ENCODE data around the gene MGAT2.

The MGAT2 gene

DNA sequence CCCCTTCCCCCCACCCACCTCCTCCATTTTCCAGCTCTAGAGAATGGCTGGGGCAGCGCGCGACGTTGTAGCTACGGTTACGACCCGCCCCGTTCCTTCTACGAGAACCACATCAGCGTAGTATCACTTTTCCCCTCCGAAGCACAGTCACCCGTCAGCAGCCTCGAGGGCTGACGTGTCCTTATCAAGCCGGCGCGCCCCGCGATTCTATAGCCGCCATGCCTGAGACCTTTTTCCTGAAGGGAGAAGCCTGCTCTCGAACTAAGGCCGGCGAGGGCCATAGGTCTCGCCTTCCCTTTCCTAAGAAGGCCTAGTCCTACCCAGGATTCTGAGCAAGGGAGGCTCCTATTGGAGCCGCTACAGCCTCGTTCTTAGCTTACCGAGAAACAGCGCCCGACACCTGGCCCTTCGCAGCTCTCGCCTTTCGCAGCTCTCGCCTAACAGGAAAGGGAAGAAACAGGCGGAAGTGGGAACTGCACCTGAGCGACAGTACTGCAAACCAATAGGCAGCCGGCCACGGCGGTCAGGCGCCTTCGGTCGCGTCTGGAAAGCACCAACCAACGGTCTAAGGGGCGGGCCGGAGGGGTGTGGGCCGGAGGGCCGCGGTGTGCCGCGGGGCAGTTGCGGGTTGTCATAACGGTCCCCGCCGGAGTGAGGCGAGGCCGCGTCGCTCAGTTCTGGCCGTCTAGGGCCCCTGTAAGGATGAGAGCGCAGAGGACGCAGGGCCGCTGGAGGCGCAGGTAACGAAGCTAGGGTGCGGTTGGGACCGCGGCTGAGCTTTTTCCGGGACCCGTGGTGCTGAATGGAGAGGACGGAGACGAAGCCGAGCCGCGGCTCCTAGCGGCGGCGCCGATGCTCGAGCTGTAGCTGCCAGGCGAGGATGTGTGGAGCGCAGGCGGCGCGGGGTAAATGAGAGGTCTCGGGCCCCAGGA lies at the start of gene MGAT2, which contains the start of gene RPL36AL:
MGAT2 (plus strand) TSS at position 618 of the 932 bp plus-strand sequence. CDS start 470 bp downstream, outside the sequence.
RPL36AL (minus strand) TSS at position 445 of the 932 bp plus-strand sequence. CDS start 1,522 bp downstream, outside the sequence.
- peak; percentile 94 for DNase-seq

DNA sequence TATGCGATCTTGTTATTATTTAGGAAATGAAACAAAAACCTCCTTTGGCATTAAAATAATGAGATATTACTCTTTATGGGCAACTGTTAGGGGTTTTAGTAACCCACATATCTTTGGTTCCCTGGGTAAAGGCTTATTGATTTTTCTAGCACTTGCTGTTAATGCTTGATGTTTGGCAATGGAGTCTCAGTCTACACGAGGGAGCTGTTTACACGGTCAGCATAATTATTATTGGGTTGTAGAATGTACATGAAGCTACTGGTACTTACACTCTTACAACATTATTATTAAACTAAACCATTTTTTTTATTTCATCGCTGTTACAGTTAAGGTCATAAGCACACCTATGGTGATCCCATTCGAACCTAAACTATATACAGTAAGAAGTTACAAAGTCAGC lies 46.6 kb upstream of the MGAT2 start:
- no peak for DNase-seq

DNA sequence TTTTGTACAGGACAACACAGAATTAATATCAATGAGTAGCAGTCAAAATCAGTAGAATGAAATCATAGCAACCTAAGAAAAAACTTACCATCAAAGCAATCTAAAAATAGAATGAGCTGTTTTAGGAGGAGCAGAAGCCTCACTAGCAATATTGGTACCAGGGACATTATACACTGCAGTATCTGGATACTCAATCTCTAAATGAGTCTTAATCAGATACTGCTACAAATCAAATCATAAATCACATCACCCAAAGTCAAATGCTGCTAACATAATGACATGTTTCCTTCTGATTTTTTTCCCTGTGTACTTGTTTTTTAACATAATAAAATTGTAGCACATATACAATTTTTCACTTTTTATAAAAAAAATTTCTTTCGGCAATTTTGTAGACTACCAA lies 42.5 kb upstream of the MGAT2 start:
- DNase-seq = no peak

DNA sequence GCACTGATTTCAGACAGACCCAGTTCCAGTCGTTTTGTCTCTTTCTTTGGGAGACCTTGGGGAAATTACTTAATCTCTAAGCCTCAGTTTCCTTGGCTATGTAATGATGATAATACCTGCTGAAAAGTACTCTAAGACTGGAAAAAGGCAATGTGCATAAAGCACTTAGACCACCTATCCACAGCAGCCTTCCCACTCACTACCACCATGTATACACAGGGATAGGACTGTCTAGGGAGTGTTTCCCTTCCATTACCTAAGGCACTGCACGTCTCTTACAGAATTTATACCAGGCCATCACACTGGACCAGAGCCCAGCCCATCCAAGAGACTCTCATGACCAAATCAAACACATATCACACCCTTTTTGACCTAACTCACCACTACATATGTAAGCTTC lies 40.8 kb upstream of the MGAT2 start:
- DNase-seq = no peak

DNA sequence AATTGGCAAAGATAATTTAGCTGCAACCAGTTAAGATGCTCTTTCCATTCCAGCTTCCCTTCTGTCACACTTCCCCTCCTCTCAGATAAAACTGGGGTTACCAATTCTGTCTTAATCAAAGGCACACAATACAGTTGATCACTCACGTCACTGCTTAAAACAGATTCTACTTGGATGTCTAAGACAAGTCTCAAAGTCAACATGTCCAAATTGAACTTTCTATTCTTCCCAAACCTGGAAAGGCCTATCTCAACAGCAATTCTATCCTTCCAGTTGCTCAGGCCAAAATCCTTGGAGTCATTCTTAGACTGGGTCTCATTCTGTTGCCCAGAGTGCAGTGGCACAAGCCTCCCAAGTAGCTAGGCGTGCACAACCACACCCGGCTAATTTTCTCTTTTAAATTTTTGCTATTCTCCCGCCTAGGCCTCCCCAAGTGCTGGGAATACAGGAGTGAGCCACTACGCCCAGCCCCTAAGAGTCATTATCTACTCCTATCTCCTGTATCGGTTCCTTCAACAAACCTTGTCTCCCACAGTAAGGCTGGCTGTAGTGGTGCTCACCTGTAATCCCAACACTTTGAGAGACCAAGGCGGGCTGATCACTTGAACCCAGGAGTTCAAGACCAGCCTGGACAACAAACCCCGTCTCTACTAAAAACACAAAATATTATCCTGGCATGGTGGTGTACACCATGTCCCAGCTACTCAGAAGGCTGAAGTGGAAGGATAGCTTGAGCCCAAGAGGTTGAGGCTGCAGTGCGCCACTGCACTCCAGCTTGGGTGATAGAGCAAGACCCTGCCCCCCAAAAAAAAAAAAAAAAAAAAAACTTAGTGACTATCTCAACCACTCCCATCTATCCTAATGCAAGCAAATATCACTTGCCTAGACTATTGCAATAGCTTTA lies 39.1 kb upstream of the MGAT2 start:
- no peak for DNase-seq

DNA sequence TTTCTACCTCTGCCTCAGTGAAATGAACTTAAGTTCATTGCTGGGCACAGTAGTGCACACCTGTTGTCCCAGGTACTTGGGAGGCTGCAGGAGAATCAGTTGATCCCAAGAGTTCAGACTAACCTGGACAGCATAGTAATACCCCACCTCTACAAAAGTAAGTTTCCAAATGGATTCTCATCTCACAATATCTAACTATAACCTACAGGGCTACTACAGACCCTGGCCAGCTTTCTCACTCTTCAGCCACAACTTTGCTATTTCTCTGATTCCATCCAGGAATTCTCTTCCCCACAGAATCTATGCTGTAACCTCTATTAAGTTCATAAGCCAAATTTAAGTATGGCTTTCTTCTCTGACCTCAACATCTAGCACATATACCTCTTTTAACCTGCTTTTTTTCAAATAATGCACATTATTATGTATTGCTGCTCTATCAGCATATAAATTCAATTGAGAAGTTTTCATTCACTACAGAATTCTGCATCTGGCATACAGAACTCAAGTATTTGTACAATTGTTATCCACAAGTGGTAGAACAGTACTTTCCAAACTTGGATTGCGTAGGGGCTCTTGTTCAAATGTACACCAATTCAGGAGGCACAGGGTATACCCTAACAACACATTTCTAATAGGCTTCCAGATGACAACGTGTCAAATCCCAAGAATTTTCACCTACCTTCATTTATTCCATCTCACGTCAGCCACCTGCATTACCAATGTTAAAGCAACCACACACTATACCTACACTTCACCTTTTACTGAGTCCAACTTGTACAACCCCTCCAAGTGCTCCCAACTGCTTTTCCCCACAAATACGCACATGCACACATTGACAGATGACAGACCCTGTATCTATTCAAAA lies 38.3 kb upstream of the MGAT2 start:
- DNase-seq = no peak

DNA sequence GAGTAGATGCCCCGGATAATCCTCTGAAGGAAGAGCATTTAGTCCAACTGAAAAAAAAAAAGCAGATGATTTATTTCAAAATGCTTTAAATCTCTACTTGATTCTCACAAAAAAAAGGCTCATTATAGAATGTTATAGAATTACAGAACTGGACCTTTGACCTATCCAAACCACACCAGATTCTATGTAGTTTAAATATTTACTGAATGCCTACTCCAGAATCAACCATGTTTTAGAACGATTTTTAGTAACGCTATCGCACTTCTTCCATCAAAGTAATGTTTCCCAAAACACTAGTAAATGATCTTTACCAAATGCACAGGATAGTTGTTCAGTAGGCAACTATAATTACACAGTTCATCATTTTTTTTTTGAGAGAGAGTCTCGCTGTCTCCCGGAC lies 37.0 kb upstream of the MGAT2 start:
- no peak for DNase-seq

DNA sequence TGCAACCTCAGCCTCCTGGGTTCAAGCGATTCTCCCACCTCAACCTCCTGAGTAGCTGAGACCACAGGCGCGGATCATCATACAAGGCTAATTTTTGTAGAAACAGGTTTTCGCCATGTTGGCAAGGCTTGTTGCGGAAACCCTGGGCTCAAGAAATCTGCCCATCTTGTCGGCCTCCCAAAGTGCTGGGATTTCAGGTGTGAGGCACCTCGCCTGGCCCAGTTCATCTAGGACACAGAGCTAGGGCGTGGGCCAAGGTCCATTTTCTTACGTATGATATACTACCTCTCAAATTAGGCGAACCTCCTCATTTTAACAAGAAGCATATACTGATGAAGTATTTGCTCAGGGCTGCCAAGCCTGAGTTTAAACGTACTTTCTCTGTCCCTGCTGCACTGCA lies 36.5 kb upstream of the MGAT2 start:
- DNase-seq = peak; percentile 12

DNA sequence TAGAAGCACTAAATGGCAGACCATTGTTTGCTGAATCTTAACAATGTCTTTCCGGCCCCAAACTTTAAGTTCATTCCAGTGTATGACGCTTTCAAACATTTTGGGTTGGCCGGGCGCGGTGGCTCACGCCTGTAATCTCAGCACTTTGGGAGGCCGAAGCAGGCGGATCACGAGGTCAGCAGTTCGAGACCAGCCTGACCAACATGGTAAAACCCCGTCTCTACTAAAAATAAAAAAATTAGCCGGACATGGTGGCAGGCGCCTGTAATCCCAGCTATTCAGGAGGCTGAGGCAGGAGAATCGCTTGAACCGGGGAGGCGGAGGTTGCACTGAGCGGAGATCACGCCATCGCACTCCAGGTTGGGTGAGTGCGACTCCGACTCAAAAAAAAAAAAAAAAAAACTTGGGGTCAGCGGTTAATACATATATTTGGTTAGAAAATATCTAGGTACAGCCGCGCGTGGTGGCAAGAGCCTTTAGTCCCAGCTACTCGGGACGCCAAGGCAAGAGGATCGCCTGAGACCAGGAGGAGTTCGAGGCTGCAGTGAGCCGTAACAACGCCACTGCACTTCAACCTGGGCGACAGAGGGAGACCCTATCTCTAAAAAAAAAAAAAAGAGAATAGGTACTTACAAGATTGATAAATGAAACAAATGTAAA lies 35.5 kb upstream of the MGAT2 start:
- peak; percentile 35 for DNase-seq

DNA sequence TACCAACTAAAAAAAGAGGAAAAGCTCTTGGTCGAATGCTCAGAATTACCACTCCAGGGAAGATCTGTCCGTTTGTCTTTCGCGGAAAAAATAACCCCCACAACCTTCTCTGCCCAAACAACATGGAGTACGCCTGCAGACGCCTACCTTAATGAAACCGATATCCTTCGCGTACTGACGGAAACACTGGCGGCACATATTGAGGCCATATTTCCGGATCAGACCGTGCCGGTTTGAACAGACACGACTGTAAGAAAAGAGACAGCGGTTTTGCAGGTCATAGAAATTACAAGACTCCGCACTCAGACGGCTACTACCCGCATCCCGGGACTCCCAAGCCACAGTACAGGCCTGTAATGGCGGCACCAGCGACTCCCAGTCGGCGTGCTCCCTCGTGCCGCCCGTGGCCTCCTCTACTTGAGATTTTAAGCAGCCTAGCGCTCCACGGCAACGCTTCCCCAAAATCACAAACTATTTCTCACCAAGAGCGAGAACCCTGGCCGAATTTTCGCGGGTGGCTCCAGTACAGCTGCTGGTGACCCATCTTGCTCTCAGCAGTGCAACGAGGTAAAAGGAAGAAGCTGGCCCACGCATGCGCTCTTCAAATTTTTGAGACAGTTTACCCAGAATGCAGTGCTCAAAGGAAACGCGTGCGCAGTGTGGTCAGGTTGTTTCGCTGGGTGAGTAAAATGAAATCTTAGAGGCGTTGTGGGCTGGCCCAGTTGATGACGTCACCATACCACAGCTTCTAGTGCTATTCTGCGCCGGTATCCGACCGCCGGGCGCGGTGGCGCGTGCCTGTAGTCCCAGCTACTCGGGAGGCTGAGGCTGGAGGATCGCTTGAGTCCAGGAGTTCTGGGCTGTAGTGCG lies 34.6 kb upstream of the MGAT2 start, which contains the start of gene RPS29:
RPS29 (minus strand) TSS at position 578 of the 870 bp plus-strand sequence; CDS start at position 544, 34 bp downstream.
- peak; percentile 95 for DNase-seq

DNA sequence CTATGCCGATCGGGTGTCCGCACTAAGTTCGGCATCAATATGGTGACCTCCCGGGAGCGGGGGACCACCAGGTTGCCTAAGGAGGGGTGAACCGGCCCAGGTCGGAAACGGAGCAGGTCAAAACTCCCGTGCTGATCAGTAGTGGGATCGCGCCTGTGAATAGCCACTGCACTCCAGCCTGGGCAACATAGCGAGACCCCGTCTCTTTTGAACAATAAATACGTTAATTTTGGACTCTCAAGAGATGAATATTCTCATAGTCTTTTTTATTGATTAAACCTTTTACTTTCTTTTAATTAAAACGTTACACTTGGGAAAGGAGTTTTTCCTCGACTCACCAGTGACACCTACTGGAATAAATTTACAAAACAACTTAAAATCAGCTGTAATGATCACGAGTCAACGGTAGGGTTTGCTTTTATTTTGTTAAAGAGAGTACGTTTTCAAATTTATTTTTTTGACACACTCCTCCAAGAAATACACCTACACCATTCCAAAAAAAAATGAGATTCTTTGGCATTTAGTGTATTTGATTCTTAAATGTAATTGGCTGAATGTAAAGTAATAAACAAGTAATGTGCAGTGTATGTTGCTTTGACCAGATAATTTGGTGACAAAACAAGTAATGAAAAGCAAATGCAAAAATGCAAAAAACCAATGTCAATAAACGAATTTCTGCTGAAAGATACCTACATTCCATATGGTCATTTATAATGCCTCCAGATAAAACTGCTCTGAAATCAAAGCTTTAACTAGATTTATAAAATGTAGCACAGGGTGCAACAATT lies 33.7 kb upstream of the MGAT2 start:
- DNase-seq = peak; percentile 73

DNA sequence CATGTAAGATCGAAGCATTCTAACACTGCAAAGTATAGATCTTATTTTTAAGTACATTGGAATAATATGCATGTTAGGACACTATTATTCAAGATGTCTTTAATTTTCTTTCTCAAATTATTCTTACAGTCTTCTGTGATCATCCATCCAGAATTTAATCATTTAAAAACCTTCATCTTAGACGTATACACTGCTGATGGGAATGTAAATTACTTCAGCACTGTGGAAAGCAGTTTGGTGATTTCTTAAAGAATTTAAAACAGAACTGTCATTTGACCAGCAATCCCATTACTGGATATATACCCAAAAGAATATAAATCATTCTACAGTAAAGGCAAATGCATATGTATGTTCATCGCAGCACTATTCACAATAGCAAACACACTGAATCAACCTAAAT lies 31.2 kb upstream of the MGAT2 start:
- DNase-seq = no peak

DNA sequence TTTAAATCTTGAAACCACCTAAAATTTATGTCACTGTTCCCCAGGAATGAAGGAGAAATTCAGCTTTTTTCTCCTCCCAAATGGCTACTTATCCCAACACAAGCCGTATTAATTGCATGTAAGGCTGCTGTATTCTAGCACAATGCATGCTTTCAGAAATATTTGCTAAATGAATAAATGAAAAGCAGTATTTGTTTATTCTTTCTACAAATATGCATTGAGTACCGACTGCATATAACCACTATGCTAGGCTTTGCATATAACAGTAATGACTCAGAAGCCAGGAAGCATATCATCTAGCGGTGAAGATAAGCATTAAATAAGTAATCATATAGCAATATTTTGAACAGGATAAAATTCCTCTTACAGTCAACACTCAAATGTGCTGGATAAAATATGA lies 27.6 kb upstream of the MGAT2 start:
- DNase-seq = no peak

DNA sequence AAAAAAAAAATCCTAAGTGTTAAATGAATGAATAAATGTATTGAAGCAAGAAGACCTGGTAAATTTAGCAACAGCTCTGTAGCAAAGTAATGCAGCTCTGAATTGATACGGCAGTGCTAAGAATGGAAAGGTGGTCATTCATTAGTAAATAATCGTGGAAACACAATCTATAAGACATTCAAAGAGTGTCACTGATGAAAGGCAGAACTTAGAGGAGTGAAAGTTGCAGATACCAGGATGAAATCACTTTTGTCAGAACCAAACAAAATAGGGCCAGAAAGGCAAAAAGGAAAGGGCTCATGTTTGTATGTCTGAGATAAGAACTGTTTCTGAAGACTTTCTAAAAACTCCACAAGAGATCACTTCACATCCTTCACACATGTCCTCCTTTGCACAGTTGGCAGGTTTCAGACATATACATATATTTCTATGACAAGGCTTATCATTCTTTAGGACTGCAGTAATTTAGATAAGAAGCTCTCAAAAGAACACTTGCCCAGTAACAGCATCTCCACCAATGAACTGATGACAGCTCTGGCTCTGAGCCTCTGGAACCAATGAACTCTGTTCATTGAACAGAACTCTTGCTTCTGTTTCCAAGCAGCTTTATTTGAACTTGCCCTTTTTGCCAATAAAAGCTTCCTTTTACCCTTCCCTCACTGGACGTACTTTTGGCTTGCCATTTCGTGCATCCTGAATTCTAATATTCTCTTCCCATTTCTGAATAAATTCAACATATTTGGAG lies 26.1 kb upstream of the MGAT2 start:
- no peak for DNase-seq

DNA sequence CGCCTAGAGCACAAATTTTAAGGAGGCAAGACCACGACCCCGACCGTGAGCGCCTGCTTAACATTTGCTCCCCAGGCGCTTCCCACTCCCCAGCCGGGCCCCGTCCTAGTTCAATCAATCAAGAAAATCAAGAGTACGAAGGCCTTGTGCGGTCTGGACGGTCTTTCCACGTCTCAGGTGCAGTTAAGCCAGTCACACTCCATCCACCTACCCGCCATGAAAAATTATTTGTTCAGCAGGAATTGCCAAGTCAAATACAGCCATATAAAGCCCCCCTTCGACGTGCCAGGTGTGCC lies 22.5 kb upstream of the MGAT2 start:
- DNase-seq = no peak

DNA sequence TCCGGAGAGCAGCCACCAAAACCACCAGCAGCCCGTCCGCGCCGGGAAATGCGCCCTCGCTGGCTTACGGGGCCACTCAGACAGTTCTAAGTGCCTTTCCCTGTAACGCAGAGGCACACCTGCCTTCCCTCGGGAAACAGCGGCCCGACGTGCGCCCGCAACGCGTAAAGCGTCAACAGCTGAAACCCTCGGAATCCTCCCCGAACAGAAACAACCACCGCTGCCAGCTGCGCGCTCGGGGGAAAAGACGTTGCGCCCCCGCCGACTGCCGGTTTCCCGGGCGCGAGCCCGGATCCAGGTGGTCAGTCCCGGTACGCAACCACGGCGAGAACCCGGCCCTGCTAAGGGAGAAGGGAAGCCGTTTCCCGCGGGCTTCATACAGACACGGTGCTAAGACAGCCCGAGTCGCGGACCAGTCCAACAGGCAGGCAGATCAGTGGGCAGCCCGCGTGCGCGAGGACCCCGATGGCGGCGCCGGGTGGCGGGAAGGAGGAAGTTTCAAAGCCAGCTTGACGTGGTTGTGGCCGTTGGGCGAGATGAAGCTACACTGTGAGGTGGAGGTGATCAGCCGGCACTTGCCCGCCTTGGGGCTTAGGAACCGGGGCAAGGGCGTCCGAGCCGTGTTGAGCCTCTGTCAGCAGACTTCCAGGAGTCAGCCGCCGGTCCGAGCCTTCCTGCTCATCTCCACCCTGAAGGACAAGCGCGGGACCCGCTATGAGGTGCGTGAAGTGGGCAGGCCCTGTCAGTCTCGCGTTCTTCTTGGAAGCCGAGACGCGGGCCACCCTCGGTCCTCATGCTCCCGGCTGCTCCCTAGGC lies 21.9 kb upstream of the MGAT2 start, which contains the start of gene LRR1:
LRR1 (plus strand) TSS at position 456 of the 816 bp plus-strand sequence; CDS start at position 537, 81 bp downstream.
- DNase-seq = peak; percentile 89

DNA sequence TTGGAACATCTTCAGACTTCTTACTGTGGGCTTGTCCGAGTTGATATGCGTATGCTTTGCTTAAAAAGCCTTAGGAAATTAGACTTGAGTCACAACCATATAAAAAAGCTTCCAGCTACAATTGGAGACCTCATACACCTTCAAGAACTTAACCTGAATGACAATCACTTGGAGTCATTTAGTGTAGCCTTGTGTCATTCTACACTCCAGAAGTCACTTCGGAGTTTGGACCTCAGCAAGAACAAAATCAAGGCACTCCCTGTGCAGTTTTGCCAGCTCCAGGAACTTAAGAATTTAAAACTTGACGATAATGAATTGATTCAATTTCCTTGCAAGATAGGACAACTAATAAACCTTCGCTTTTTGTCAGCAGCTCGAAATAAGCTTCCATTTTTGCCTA lies 13.0 kb upstream of the MGAT2 start:
- no peak for DNase-seq

DNA sequence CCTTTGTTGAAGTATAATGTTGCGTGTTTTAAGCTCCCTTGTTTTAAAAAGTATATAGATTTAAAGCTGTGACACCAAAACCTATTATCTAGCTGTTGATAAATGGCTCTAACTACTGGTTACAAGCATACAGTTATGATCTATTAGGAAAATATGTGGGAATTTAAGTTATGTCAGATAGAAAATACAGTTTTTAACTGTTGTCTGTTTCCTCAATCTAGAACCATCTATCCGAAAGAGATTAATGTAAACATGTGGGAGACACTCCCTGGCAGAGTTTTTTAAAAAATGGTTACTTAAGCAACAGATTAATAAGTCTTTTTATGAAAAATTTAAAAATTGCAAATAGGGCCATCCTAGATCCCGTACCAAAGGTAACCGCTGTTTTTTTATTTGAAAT lies 8.3 kb upstream of the MGAT2 start:
- DNase-seq = no peak
